GM21619 (cell line): ENCODE results near the gene CCDC7.
"Not testable (repeated sequence)": the region's sequence is repeated elsewhere in the genome, so short reads cannot be mapped to it uniquely, and the experiment has no call there.

Experiments
- ATAC-seq: cut with Tn5 transposase; IDR thresholded peaks from one replicate; pipeline ENCODE4 v1.9.1; 2021; ENCODE audit not compliant: unreplicated experiment

CCDC7 gene

GRCh38 chr10:32687546-32687945 lies 241.6 kb downstream of the CCDC7 start:
- no peak for ATAC-seq

GRCh38 chr10:32692174-32692573 lies 246.2 kb downstream of the CCDC7 start:
- ATAC-seq, result no peak

GRCh38 chr10:32693441-32693979 lies 247.6 kb downstream of the CCDC7 start:
- ATAC-seq, result no peak

DNA sequence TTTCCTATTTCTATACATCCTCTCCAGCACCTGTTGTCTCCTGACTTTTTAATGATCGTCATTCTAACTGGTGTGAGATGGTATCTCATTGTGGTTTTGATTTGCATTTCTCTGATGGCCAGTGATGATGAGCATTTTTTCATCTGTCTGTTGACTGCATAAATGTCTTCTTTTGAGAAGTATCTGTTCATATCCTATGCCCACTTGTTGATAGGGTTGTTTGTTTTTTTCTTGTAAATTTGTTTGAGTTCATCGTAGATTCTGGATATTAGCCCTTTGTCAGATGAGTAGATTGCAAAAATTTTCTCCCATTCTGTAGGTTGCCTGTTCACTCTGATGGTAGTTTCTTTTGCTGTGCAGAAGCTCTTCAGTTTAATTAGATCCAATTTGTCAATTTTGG lies 253.7 kb downstream of the CCDC7 start:
- not testable (repeated sequence) for ATAC-seq

GRCh38 chr10:32713560-32713959 lies 267.6 kb downstream of the CCDC7 start:
- ATAC-seq, result no peak

- no peak for ATAC-seq
These were observed 285.6 kb downstream of the CCDC7 start for GRCh38 chr10:32731527-32731926.

DNA sequence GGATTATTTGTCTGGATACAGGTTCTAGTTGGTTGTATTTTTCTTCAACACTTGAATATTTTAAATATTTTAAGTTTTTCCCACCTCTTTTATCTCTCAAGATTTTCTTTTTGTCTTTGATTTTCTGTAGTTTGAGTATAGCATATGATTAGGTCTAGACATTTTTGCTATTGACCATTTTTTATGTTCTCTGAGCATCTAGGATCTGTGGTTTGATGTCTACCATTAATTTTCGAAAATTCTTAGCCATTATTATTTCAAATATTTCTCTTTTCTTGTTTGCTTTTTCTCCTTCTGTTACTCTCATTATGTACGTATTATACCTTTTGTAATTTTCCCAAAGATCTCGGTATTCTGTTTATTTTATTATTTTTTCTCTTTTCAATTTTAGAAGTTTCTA lies 293.0 kb downstream of the CCDC7 start:
- no peak for ATAC-seq

DNA sequence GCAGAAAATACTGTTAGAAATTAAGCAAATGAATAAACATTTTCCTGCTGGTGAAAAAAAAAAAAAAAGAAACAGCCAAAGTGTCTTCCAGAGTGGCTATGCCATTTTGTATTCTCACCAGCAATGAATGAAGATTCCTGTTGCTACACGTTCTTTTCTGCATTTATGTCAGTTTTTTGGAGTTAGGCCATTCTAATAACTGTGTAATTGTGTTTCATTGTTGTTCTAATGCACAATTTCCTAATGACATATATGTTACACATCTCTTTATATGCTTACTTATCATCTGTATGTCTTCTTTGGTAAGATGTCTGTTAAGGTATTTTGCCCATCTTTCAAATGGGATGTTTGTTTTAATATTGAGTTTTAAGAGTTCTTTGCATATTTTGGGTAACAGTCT lies 298.4 kb downstream of the CCDC7 start:
- no peak for ATAC-seq

- ATAC-seq, result no peak
These were observed 300.9 kb downstream of the CCDC7 start for GRCh38 chr10:32746869-32747268.

DNA sequence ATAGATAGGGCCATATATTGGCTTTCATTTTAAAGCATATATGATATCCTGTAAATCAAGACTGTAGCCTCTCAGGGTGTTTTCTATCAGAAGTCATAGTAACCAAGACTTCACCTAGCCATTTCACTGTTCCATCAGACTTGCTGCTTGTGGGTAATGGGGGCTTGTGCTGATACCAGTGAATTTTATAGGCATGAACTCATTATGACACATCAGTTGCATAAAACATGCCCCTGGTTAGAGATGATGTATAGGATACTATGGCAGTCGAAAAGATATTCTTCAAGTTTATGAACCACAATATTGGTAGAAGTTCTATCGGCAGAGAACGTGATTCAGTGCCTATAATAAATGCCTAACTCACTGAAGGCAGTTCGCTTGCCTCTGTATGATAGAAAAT lies 305.6 kb downstream of the CCDC7 start:
- ATAC-seq, result no peak

DNA sequence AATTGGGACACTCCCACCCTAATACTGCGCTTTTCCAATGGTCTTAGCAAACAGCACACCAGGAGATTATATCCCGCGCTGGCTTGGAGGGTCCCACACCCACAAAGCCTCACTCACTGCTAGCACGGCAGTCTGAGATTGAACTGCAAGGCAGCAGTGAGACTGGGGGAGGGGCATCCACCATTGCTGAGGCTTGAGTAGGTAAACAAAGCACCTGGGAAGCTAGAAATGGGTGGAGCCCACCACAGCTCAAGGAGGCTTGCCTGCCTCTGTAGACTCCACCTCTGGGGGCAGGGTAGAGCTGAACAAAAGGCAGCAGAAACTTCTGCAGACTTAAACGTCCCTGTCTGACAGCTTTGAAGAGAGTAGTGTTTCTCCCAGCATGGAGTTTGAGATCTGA lies 309.0 kb downstream of the CCDC7 start:
- ATAC-seq, result not testable (repeated sequence)

GRCh38 chr10:32771217-32771616 lies 325.3 kb downstream of the CCDC7 start:
- no peak for ATAC-seq

- no peak for ATAC-seq
These were observed 327.2 kb downstream of the CCDC7 start for GRCh38 chr10:32773105-32773504.

DNA sequence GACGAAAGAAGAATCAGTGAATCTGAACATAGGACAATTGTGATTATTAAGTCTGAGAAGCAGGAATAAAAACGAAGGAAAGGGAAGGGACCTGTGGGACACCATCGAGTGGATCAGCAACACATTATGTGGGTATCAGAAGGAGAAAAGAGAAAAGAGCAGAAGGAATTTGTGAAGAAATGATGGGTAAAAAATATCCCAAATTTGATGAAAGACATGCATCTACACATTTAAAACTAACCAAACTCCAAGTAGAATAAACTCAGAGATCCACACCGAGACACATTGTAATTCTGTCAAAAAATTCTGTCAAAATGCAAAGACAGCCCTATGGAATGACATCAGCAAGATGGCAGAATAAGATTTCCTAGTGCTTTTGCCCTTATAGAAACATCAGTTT lies 341.0 kb downstream of the CCDC7 start:
- ATAC-seq, result no peak

DNA sequence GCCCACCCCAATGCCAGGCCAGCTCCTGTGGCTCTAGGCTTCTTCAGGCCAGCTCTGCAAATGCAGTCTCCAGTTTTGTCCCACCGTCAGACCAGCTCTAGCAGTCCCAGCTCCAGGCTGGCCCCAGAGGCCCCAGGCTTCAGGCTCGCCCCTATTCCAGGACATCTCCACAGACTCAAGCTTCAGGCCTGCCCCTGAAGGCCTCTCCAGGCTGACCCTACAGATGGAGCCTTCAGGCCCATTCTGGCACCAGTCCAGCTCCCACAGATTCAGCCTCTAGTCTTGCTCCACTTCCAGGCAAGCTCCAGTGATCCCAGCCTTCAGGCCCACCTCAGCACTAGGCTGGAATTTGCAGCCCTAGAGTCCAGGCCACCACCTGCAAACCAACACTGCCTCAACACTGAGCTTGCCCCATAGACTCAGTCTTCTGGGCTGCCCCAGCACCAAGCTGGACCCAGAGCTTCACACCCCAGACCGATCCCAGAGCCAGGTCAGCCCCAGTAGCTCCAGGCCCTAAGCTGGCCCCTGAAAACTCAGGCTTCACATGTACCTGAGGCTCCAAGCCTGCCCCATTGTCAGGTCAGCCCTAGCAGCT lies 341.8 kb downstream of the CCDC7 start:
- no peak for ATAC-seq

DNA sequence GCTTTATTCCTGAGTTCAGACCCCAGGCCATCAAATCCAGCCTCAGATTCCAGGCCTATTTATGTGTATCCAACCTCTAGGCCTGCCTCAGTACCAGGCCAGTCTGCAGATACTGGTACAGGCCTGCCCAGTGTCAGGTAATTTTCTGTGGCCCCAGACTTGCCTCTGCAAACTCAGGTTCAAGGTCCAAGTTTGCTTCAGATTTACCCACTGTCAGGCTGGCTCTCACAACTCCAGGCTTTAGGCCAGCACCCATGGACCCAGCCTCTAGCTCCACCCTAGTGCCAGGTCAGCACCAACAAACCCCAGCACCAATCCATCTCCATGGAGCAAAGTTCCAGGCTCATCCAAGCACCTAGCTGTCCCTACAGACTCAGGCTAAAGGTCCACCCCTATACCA lies 342.4 kb downstream of the CCDC7 start:
- no peak for ATAC-seq

DNA sequence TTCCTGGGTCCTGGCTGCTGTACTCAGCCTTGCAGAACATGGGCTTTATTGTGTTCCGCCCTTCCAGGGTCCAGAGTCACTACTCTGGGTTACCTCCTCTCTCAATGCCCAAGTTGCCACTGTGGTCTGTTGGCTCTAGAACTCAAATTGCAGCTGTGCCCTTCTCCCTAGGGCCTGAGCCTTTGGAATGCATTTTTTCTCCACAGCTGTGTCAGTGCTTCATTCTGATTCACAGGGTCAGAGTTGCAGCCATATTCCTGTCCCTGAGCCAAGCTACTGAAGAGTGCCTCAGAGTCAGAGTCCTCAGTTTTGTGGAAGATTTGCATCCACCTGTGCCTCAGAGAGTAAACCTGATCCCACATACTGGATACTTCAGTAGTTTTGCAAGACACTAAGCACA lies 344.5 kb downstream of the CCDC7 start:
- no peak for ATAC-seq

DNA sequence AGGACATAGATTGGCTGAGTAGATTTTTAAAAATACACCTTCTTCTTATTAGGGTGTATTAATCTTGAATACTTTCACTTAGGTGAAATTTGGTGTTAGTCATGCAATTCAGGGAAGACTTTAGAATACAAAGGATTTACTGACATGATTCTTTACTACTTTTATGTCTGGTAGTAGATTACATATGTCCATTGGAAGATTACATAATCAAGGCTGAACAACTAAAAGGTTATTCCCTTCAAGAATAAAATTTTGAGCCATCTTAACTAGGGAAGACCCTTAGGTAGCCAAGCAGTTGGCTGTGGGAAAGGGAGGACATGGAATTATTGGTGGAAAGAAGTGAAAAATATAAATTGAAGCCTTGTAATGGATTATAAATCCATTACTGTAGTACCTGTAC lies 347.1 kb downstream of the CCDC7 start:
- ATAC-seq, result no peak

GRCh38 chr10:32795598-32796183 lies 349.8 kb downstream of the CCDC7 start:
- no peak for ATAC-seq

DNA sequence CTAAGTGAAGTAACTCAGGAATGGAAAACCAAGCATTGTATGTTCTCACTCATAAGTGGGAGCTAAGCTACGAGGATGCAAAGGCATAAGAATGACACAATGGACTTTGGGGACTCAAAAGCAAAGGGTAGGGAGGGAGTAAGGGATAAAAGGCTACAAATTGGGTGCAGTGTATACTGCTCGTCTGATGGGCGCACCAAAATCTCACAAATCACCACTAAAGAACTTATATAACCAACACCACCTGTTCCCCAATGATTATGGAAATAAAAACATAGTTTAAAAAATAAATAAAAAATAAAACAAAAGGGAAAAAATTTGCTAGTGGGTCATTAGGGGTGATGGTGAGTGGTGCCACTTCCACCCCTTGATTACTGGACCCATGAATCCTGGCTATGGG lies 351.5 kb downstream of the CCDC7 start:
- not testable (repeated sequence) for ATAC-seq

DNA sequence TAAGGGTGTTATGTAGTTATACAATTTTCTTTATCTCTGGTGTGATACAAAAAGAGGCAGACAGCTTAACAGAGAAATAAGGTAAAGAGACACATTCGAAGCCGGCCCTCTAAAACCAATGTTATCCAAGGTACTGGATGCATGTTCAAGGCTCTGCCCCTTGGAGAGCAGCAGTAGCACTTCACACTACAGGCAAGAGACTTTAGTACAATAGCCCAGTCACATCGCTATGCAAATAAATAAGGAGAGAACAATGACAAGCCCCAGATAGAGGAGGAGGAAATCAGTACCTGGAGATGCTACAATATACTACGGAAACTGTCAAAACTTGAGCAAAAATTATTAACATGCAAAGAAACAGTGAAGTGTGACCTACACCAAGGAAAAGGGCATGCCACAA lies 401.0 kb downstream of the CCDC7 start:
- ATAC-seq, result no peak

GRCh38 chr10:32851301-32851700 lies 405.4 kb downstream of the CCDC7 start:
- no peak for ATAC-seq

GRCh38 chr10:32854435-32854834 lies 408.5 kb downstream of the CCDC7 start:
- no peak for ATAC-seq
